ENCODE data around the gene ST6GALNAC1.
A peak's percentile ranks its signal among the peaks of the same experiment; 100 is the strongest.
"Not testable (repeated sequence)": the region's sequence is repeated elsewhere in the genome, so short reads cannot be mapped to it uniquely, and the experiment has no call there.

The ST6GALNAC1 gene

GRCh38 chr17:76641501-76641900 lies 2.1 kb downstream of the ST6GALNAC1 start:
- DNase-seq, result no peak

- no peak for DNase-seq
Observed at GRCh38 chr17:76640550-76641380, 2.8 kb downstream of the ST6GALNAC1 start.

- DNase-seq, result no peak
Observed at GRCh38 chr17:76638263-76638662, 5.3 kb downstream of the ST6GALNAC1 start.

- not testable (repeated sequence) for DNase-seq
Observed at GRCh38 chr17:76636486-76637206, 6.9 kb downstream of the ST6GALNAC1 start.

GRCh38 chr17:76635659-76636360 lies 7.7 kb downstream of the ST6GALNAC1 start:
- no peak for DNase-seq

- DNase-seq, result no peak
Observed at GRCh38 chr17:76635039-76635438, 8.5 kb downstream of the ST6GALNAC1 start.

- no peak for DNase-seq
Observed at GRCh38 chr17:76633628-76634328, 9.8 kb downstream of the ST6GALNAC1 start.

GRCh38 chr17:76631821-76632565 lies 11.6 kb downstream of the ST6GALNAC1 start:
- no peak for DNase-seq

GRCh38 chr17:76630151-76630550 lies 13.4 kb downstream of the ST6GALNAC1 start:
- DNase-seq, result no peak

- DNase-seq, result no peak
Observed at GRCh38 chr17:76627510-76627909, 16.0 kb downstream of the ST6GALNAC1 start.

GRCh38 chr17:76626442-76626841 lies 17.1 kb downstream of the ST6GALNAC1 start:
- no peak for DNase-seq

- no peak for DNase-seq
Observed at GRCh38 chr17:76625496-76625895, 18.1 kb downstream of the ST6GALNAC1 start.

- peak; percentile 62 for DNase-seq
Observed at GRCh38 chr17:76623271-76624146, 20.0 kb downstream of the ST6GALNAC1 start.

- DNase-seq, result no peak
Observed at GRCh38 chr17:76617838-76618237, 25.7 kb downstream of the ST6GALNAC1 start.

GRCh38 chr17:76614912-76615617 lies 28.5 kb downstream of the ST6GALNAC1 start:
- no peak for DNase-seq

- not testable (repeated sequence) for DNase-seq
Observed at GRCh38 chr17:76614064-76614759, 29.3 kb downstream of the ST6GALNAC1 start.

GRCh38 chr17:76612977-76613851 lies 30.3 kb downstream of the ST6GALNAC1 start:
- DNase-seq, result no peak

GRCh38 chr17:76612465-76612864 lies 31.1 kb downstream of the ST6GALNAC1 start:
- DNase-seq, result no peak

- DNase-seq, result no peak
Observed at GRCh38 chr17:76611758-76612157, 31.8 kb downstream of the ST6GALNAC1 start.

Measured in NCI-H1105 treated with DMSO at 0.1 percent for 48 hours (cell line).